KMS-11 (cell line): ENCODE measurements around the gene DUSP22.
A peak's percentile ranks its signal among the peaks of the same experiment; 100 is the strongest.

Source experiments
- H2AFZ ChIP-seq: fragments of 200-600 bp; sonication (generic); 2 replicates; pipeline ENCODE4 v1.6.1; 2016; ENCODE audit warnings: antibody characterized with exemption, mixed run types, low read depth
- H3K27ac ChIP-seq: fragments of 200-600 bp; sonication (generic); 2 replicates; pipeline ENCODE4 v1.6.1; 2016; ENCODE audit warnings: mild to moderate bottlenecking, mixed run types
- H3K27me3 ChIP-seq: fragments of 200-600 bp; sonication (generic); 2 replicates; pipeline ENCODE4 v1.6.1; 2017; ENCODE audit warnings: mild to moderate bottlenecking, low read depth, mixed run types, moderate library complexity; ENCODE audit not compliant: insufficient read depth
- H3K36me3 ChIP-seq: fragments of 200-600 bp; sonication (generic); 2 replicates; pipeline ENCODE4 v1.6.1; 2017; ENCODE audit warnings: mild to moderate bottlenecking, mixed run types; ENCODE audit not compliant: insufficient read depth
- H3K4me1 ChIP-seq: fragments of 200-600 bp; sonication (generic); 2 replicates; pipeline ENCODE4 v1.6.1; 2016; ENCODE audit warnings: mild to moderate bottlenecking, low read depth, mixed run types; ENCODE audit not compliant: poor library complexity, severe bottlenecking
- H3K4me2 ChIP-seq: fragments of 200-600 bp; sonication (generic); 2 replicates; pipeline ENCODE4 v1.7.0; 2016; ENCODE audit warnings: mild to moderate bottlenecking, mixed run types
- H3K4me3 ChIP-seq: fragments of 200-600 bp; sonication (generic); IDR thresholded peaks from 2 replicates; pipeline ENCODE4 v1.6.1; 2017; ENCODE audit warnings: low read depth, low read length, mixed read lengths; ENCODE audit not compliant: insufficient read depth
- H3K79me2 ChIP-seq: fragments of 200-600 bp; sonication (generic); 2 replicates; pipeline ENCODE4 v1.6.1; 2016; ENCODE audit warnings: low read depth, mixed run types; ENCODE audit not compliant: insufficient read depth
- H3K9ac ChIP-seq: fragments of 200-600 bp; sonication (generic); 2 replicates; pipeline ENCODE4 v1.6.1; 2016; ENCODE audit warnings: mild to moderate bottlenecking, mixed run types
- H4K20me1 ChIP-seq: fragments of 200-600 bp; sonication (generic); 2 replicates; pipeline ENCODE4 v1.6.1; 2016; ENCODE audit warnings: mild to moderate bottlenecking, mixed run types; ENCODE audit not compliant: insufficient read depth
- TF ChIP-seq, protein P1 (sequence below): fragments of 200-600 bp; sonication (generic); conservative IDR thresholded peaks from 2 replicates; pipeline ENCODE4 v1.6.1; 2017; ENCODE audit warnings: low read depth, mild to moderate bottlenecking, antibody characterized with exemption, low read length, moderate library complexity, mixed read lengths

The DUSP22 gene

GRCh38 chr6:321536-322258 lies 29.4 kb downstream of the DUSP22 start:
- TF ChIP-seq, protein P1, sequence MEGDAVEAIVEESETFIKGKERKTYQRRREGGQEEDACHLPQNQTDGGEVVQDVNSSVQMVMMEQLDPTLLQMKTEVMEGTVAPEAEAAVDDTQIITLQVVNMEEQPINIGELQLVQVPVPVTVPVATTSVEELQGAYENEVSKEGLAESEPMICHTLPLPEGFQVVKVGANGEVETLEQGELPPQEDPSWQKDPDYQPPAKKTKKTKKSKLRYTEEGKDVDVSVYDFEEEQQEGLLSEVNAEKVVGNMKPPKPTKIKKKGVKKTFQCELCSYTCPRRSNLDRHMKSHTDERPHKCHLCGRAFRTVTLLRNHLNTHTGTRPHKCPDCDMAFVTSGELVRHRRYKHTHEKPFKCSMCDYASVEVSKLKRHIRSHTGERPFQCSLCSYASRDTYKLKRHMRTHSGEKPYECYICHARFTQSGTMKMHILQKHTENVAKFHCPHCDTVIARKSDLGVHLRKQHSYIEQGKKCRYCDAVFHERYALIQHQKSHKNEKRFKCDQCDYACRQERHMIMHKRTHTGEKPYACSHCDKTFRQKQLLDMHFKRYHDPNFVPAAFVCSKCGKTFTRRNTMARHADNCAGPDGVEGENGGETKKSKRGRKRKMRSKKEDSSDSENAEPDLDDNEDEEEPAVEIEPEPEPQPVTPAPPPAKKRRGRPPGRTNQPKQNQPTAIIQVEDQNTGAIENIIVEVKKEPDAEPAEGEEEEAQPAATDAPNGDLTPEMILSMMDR: no peak
- Histone ChIP-seq H3K4me1 (peaks cover 99% of the 10 kb centered on the region), H3K9ac (peak overlapping the region; percentile 64; the same call in 1 of the 2 replicates), H3K36me3 (no peaks in the 10 kb centered on the region), H3K4me2 (peak overlapping the region; percentile 95), H3K79me2 (peaks cover 66% of the 10 kb centered on the region), H2AFZ (no peak overlapping the region), H3K4me3 (no peak overlapping the region), H3K27ac (peak overlapping the region; percentile 92), H3K27me3 (no peaks in the 10 kb centered on the region), H4K20me1 (no peaks in the 10 kb centered on the region)

DNA sequence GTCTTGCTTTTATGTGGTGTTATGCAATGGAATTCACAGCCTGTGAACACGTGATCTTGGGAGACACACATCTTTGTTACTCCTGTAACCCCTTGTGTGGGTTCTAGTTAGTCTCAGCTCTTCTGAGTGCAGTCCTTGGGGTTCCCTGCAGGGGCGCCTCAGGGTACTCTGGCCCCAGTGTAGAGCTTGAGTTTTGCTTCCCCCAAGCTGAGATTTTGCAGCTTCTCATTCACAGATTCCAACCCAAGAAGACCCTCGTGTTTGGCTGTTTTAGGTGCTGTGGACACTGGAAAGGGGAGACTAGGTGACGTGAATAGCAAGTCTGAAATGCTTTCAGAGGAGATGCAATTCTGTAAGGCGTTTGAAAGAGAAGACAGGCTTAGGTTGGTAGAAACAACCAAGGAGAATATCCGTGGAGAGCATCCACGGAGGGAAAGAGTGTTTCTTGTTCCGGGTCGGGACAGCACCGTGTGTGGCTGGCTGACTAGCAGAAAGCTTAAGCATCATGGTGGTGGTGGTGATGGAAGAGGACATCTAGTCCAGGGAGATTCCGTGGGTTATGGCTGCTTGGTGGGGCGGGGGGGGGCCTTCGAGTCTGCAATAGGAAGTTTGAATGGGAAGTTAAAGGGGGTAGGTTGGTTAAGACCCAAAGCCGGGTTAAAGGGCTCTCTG lies 30.1 kb downstream of the DUSP22 start:
- no peaks in the 10 kb centered on the region for H4K20me1 ChIP-seq
- H3K4me3 ChIP-seq: no peak overlapping the region
- H3K27me3 ChIP-seq: no peaks in the 10 kb centered on the region
- H3K36me3 ChIP-seq: no peaks in the 10 kb centered on the region
- peak overlapping the region; percentile 4; the same call in 1 of the 2 replicates for H3K9ac ChIP-seq
- H3K4me1 ChIP-seq: peaks cover 99% of the 10 kb centered on the region
- H3K79me2 ChIP-seq: peaks cover 73% of the 10 kb centered on the region
- no peak overlapping the region for H2AFZ ChIP-seq
- H3K4me2 ChIP-seq: peak overlapping the region; percentile 95
- TF ChIP-seq, protein P1: peak; percentile 49
- peak overlapping the region; percentile 92 for H3K27ac ChIP-seq

DNA sequence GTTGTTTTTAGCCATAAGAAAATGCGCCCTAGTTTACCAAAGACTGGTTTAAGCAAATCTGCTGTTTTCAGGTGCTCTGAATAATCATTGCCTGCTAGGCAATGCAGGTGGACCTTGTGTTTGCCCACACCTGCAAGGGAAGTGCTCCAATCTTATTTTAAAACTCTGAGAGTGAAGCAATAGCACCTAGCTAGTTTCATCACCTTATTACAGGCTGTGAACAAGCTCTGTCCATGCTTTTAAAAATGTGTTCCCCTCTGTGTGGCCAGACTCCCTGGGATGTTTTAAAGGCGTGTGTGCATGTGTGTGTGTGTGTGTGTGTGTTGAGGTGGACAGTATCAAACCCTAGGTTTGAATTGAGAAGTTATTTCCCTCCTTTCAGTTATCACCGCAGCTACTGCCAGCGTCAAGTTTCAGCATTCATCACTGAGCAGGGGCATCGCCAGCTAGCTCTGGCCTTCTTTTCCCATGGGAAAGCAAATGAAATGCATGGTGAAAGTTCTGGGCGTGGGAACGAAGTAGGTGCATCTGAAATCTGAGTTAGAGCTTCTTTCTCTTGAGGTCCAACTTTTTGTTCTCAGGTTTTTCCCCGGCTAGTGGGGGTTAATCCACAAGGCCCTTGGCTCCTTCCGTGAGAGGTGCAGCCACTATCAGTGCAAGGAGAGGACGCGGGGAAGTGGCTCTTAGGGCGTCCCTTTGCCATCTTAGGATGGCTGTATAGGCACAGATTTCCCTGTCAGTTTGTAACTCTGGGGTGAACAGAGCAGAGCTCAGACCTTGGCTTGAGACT lies 30.8 kb downstream of the DUSP22 start:
- Histone ChIP-seq H3K36me3 (no peaks in the 10 kb centered on the region), H2AFZ (no peak overlapping the region), H3K4me1 (peaks cover 99% of the 10 kb centered on the region), H3K4me3 (no peak overlapping the region), H3K79me2 (peaks cover 74% of the 10 kb centered on the region), H3K27ac (peak overlapping the region; percentile 92), H4K20me1 (no peaks in the 10 kb centered on the region), H3K4me2 (peak overlapping the region; percentile 95), H3K27me3 (no peaks in the 10 kb centered on the region), H3K9ac (peak overlapping the region; percentile 4; the same call in 1 of the 2 replicates)
- TF ChIP-seq, protein P1: no peak

DNA sequence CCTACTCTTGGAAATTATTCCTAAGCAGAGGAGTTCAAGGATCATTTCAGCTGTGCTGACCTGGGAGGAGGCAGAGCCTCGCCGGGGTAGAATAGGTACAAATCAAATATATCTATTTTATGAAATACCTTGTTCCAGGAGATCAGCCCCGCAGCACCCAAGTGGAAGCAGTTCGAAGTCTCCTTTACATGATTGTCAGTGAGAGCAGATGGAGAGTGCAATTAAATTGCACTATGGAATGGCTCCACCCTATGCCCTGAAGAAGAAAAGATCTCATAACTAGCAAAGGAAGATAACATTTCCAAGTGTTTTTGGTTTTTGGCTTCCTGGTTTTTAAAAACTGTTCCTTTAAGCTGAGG lies 31.4 kb downstream of the DUSP22 start:
- H3K4me3 ChIP-seq: no peak overlapping the region
- H4K20me1 ChIP-seq: no peaks in the 10 kb centered on the region
- no peaks in the 10 kb centered on the region for H3K36me3 ChIP-seq
- TF ChIP-seq, protein P1: no peak
- H3K4me2 ChIP-seq: peak overlapping the region; percentile 95
- peak overlapping the region; percentile 4; the same call in 1 of the 2 replicates for H3K9ac ChIP-seq
- H3K27me3 ChIP-seq: no peaks in the 10 kb centered on the region
- peaks cover 99% of the 10 kb centered on the region for H3K4me1 ChIP-seq
- H3K79me2 ChIP-seq: peaks cover 69% of the 10 kb centered on the region
- H3K27ac ChIP-seq: peak overlapping the region; percentile 92
- H2AFZ ChIP-seq: no peak overlapping the region
